HG02798 (cell line): ENCODE data around the gene MFAP3L.
"Not testable (repeated sequence)": the region's sequence is repeated elsewhere in the genome, so short reads cannot be mapped to it uniquely, and the experiment has no call there.

Source experiments
- ATAC-seq: cut with Tn5 transposase; IDR thresholded peaks from one replicate; pipeline ENCODE4 v1.9.1; 2021; ENCODE audit warnings: mild to moderate bottlenecking; ENCODE audit not compliant: unreplicated experiment, poor library complexity

Gene MFAP3L

DNA sequence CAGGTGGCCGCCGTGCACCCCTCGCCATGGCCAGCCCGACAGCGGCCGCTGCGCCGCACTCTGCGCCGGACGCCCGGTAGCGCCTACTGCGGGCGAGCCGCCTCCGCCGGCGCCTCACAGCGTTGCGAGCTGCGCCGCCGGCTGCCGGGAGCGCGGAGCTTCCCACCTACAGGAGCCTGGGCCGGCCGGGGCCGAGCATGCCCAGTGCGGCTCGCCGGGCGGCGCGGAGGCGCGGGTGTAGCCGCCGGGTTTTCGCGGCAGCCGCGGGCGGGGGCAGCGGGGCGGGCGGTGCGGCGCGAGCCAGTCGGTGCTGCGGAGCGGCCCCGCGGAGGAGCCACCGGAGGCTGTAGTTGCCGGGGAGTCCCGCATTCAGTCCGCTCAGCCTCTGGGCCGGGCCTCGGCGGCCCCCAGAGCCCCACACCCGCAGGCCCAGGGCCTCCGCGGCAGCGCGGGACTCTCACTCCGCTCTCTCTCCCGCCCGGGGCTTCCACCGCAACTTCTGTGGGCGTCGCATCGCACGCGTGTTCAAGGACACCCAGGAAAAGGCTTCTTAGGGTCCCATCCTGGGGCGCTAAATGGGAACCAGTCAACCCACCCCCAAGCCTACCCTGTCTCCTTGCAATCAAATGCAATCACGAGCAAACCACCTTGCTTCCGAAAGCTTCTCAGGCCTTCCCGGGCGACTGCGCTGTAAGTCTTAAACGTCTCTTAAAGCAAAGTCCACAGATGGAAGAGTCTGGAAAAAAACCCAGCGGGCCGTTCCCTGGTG lies at the start of gene MFAP3L:
TSS of gene MFAP3L (minus strand) at position 143 of the 769 bp plus-strand sequence. CDS start 20,518 bp downstream, outside the sequence.
- peak; percentile 86 for ATAC-seq

DNA sequence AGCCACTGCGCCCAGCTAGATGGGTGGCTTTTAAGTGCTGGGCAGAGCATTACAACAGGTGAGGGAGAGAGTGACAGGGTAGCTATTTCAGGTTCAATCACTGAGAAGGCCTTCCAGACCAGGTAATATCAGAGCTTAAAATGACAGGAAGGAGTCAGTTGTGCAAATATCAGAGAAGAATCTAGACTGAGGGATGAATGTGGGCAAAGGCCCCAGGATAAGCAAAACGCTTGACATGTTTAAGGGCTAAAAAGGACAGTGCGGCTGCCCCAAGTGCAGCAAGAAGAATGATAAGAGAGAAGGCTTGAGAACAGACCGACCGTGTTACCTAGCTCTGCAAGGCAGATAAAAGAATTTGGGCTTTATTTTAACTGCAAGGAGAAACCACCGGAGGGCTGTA lies 45.0 kb upstream of the MFAP3L start:
- ATAC-seq, result no peak

DNA sequence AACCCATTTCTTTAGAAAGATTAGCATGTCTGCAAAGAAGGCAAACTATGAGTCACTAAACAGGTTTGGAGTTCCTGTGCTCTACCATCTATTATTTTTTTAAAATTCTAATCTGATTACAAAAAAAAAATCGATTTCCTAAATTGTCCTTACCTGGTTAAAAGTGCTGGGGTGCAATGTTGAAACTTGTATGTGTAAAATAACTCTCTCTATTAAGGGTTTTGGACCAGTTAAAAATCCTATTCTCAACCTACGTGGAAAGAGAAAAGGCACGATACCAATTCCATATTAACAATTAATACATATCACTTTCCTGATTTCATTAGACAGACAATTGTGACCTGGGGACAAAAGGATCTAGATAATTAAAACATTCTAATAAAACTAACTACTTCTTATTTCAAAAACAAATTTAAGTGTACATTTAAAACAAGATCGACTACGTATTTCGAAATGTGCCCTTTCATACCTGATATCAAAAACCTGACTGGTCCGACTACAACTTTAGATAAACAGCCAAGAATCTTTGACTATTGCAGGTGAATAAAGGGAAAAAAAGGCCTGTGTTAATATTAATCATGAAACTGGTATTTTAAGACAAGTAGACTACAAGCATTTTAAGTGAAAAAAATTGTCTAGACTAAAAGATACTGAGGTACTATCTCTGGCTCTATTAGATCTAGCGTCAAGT lies 42.4 kb upstream of the MFAP3L start:
- ATAC-seq, result no peak

DNA sequence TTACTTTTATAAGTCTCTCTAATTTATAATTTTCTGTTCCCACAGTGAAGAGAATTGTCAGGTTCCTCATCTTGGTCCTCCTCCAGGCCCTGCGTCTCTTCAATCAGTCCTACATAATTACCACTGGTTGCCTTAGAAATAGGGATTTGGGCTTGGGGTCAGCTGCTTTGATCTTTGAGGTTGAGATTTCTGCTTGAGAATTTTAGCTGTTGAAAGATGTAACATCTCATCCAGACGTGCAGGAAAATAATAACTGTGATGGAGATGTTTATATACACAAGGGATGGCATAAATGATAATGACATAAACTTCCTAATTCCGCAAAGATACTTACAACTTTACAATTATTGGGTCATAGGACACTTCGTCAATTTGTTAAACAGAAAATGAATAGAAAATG lies 33.2 kb upstream of the MFAP3L start:
- ATAC-seq, result no peak

DNA sequence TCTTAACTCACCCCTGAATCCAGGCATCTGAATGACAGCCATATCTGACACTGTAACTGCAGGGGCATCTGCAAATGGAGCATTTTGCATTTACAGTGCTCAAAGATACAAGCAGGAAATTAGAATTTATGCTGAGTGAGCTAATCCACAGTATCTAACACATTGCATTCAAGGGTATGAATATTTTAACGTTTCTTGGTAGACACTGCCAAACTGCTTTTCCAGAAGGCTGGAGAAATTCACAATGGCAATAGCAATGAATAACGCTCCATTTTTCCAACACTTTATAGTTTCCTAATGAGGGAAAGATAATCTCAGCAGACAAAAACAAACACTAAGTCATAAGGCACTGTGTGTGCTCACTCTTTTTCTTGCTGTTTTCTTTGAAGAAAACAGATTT lies 32.6 kb upstream of the MFAP3L start:
- ATAC-seq, result no peak

DNA sequence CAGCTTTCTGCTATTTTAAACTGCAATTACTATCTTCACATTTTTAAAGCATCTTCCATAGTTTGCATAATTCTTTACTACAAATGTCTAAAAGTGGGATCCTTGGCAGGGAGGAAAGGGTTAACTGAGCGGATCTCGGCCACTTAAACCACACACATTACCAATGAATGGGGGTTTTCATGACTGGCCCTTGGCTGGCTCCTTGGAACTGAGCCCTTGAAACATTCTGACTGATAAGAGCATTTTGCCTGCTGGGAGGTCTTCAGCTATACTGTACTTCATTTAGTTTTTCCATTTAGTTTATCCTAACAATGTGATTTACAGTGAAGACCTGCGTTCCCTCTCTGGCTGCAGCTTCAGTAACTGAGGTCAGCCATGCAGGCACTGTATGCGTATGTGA lies 31.7 kb upstream of the MFAP3L start:
- ATAC-seq, result no peak

DNA sequence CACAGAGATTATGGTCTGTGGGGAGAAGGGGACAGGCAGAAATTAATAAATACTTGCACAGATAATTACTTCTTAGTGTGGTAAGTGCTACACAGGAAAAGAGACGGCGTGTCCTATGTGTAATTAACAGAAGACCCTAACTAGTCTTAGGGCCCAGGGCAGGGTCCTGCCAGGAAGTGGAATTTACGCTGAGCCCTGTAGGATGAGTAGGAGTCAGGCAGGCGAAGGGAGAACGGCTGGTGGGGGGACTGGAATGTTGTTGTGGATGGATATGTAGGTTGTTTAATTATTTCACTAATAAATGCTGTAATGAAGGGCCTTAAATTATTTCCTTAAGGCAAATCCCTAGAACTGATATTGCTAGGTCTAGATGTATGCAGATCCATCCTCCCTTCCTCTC lies 26.7 kb upstream of the MFAP3L start:
- no peak for ATAC-seq

DNA sequence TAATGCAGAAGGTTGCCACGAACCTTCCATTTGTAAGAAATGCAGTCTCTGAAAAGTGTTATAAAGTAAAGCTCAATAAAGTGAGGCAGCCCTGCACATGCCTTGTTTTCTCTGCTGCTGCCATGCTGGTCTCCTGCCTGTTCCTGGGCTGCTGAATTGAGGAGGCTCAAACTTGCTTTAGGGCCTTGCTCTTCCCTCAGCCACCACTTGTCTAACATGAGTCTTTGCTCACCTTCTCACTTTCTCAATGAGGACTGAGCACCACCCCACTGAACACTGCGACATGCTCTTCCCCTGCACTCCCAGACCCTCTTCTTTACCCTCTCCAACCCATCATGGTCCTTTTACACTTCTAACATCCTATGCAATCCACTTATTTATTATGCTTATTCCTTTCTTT lies 25.2 kb upstream of the MFAP3L start:
- no peak for ATAC-seq

DNA sequence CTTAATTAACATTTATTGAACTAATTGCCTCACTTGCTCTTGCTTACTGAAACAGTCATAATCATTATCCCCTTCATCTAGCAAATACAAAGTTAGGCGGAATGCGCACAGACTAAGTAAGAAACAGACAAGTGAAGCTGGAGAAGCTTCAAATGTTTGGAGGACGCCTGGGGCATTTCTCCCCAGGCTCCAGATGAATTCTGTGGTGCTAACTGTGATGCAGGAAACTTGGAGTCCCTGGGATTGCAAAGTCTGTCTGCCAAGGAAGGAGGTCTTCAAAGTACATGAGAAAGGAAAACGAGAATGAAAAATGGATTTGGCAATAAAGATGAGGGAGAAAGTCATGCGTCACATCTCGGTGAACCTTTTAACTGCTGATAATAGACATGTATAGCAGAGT lies 23.6 kb upstream of the MFAP3L start:
- no peak for ATAC-seq

DNA sequence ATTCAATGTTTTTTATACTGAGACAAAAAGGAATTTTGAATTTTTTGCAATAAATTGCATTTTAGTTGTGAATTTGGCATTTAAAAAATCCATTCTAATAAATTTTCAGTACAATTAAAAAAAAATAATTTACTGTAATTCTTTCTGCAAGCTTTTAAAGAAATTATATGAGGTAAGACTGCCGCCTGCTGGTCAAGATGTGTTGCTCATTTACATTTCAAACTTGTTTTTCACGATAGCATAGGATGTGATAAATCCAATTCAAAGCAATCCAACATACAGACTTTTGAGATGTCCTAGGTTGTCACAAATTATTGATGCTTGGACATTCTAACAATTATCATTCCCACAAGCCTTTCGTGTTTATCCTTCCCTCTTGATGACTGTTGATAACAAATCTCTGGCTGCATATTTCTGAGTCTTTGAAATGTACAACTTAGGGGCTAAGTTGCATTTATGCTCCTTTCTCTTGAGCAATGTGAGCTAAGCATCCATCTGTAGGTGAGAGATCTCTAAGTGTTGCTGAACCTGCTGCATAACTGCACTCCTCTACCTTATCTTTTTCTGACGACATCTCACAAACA lies 21.7 kb upstream of the MFAP3L start:
- no peak for ATAC-seq

DNA sequence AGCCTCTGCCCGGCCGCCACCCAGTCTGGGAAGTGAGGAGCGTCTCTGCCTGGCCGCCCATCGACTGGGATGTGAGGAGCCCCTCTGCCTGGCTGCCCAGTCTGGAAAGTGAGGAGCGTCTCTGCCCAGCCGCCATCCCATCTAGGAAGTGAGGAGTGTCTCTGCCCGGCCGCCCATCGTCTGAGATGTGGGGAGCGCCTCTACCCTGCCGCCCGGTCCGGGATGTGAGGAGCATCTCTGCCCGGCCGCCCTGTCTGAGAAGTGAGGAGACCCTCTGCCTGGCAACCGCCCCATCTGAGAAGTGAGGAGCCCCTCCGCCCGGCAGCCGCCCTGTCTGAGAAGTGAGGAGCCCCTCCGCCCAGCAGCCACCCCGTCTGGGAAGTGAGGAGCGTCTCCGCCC lies 20.0 kb upstream of the MFAP3L start:
- ATAC-seq, result not testable (repeated sequence)

DNA sequence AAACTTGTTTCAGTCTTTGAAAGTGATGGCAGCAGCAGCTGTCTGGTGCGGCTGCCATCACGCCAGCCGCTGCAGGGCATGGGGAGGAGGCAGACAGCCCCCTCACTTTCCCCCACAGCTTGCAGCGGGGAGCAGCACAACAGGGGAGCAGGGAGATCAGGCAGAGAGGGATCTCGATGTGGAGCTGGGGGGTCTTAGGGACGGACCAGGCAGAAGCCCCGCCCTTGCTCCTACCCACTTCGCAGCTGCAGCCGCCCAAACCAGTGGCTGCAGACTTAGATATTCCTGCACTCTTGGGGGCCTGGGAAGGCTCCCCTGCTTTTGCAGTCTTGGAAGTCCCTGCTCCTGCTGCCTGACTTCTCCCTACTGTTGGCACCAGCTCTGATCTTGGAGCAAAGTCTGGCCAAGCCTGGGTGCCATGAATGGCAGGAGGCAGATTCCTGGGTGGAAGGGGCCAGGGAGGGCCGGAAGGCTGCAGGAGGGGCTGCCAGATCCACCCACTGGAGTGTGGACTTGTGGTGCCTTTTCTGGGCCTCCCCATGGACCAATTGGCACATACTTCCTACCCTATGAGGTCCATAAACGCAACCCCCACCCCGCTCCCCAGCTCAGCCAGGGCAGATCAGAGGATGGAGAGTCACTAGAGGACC lies 14.0 kb upstream of the MFAP3L start:
- no peak for ATAC-seq

DNA sequence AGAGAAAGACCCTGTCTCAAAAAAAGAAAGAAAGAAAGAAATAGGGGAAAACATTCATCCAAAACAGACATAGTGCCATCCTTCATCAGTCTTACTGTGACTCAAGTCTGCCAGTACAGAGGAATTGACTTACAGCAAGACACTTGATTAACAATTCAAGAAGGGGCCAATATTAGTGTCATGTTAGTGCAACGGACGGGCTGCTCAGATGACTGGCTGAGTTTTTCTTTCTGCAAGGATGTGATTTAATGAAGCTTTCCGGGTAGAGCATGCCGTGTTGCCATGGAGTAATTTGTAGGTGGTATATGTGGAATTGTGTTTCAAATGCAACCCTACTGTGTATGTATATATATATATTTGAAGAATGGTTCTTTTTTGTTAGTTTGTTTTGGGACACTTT lies 12.6 kb upstream of the MFAP3L start:
- no peak for ATAC-seq

DNA sequence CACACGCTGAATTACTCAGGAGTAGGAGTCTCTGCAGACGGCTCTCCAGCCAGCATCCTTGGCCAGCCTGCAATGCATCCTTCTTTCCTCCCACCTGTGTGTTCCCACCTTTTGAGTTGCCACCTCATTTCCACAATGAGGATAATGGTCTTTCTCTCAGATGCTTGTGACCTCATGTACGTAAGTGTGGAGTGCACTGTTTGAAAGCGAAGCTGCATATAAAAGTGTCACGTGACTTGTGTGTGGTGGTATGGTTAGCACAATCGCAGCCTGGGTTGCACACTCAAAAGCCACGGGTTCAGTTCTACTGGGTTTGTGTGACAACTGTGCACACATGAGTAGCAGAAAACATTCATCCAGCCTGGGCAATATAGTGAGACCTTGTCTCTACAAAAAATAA lies 12.0 kb upstream of the MFAP3L start:
- no peak for ATAC-seq

DNA sequence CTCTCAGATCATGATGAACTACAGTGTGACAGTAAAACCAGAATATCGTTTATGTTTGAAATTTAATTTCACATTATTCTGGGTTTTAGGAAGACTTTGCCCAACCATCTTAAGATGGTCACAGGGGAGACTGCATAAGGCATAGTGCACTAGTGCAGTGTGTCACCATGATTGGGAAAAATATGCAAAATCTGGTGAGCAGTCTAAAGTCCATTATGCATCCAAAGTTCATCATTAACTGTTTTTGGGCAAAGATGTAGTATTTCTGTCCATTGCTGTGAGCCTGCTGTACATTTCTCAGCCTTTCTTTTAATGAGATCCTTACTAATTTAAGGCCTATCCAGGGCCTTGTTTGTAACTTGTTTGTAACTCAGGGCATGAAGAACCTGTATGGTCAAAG lies 11.3 kb upstream of the MFAP3L start:
- no peak for ATAC-seq

DNA sequence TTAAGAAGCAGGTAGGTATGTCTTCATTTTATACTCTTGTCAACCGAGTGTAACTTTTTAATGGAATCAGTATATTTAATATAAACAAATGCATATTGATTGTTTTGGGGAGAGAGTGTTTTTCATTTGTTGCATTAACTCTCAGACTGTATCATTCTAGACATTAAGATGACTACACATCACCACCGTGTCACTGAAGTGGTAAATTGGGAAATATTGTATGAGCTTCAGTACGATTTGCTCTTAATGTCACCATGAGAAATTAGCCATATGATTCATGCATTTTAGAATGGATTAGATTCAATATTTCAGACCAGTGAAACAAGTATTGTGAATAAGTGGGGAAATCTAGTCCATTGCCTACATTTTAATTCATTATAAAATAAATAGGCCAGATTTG lies 9.7 kb upstream of the MFAP3L start:
- ATAC-seq, result no peak

DNA sequence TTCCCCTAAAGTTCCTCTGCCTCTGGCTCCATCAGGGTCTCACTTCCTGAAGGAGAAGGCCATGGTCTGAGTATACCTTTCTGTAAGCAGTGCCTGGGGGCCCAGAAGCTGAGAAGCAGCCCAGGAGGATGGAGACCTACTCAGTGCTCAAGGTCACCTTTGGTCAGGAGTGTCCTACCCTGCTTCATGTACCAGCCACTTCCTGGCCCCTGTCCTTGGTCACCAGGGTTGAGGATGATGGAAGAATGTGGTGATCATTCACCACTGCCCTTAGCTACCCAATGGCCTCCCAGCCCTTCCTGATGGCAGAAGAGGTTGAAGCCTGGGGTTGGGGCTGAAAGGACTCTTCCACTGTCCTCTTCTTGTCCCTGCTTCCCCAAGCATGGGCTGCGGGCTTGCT lies 9.0 kb upstream of the MFAP3L start:
- no peak for ATAC-seq

DNA sequence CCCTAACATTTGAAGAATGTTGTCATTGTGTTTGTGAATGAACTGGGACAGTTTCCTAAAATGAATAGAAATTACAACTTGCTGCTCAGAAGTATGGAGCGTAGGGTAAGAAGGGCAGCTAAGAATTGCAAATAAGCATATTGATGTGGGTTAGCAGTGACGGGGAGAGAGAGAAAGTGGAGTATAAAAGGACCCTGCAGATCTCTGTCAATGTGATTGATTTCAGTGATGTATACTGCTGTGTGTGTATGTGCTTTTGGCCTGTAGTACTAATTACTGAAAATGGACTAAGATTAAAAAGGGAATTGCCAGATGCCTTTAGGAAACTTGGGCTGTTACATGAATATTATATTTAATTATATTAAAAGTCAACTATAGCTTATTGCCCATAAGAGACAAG lies 7.8 kb upstream of the MFAP3L start:
- ATAC-seq, result no peak

DNA sequence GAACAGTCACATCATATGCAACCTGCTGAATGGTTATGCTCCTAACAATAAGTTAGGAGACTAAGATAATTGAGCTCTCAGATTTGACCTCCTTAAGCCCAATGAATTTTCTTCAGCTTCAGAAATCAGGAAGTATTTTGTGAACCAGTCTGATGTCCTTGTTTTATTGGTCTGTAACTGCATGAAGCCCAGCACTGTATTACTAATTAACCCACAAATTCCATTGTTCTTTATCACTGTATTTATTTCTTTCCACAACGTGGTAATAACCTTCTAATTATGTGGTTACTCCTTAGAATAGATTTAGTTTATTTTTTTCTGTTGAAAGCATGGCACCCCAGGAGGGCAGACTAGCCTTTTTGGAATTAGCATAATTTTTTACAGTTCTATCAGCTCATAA lies 3.9 kb upstream of the MFAP3L start:
- ATAC-seq, result no peak

DNA sequence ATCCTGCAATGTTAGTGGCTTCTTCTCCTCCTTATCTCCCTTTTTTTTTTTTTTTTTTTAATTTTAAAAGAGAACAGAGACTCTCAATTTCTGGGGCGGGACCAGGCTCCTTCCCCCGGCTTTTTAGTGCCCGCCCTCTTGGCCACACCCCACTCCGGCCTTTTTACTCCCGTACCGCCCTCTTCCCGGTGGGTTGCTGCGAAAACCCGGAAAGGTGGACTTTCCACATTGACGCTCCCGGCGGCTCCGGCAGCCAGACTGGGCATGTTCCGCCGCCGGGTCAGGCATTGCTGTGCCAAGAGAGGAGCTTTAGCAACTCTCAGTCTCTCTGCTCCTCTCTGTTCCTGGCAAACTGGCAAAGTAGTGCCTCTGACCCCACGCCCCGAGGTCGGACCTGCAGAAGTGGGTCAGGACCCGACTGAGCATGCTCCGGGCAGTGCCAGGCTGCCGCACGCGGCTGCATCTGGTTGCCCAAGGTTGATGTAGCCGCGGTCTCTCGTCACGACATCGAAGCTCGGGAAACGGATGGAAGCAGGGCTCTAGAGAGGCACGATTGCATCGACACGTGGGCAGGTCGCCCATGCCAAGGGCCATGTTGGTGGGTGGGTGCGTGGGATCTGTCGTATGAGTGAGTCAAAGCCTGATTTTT lies 1.1 kb upstream of the MFAP3L start:
- ATAC-seq, result peak; percentile 69
